GM19463 (cell line): ENCODE results near the gene HDAC11.

Experiments
- ATAC-seq: cut with Tn5 transposase; IDR thresholded peaks from one replicate; pipeline ENCODE4 v1.9.1; 2021; ENCODE audit warnings: mild to moderate bottlenecking, moderate library complexity; ENCODE audit not compliant: unreplicated experiment

HDAC11 gene

GRCh38 chr3:13506680-13507079, 26.6 kb downstream of the HDAC11 start:
- no peak for ATAC-seq

- ATAC-seq = no peak
Measured at GRCh38 chr3:13507247-13507569, 27.1 kb downstream of the HDAC11 start.

GRCh38 chr3:13507570-13508339, 27.6 kb downstream of the HDAC11 start:
- no peak for ATAC-seq

- ATAC-seq = no peak
Measured at GRCh38 chr3:13508496-13508895, 28.4 kb downstream of the HDAC11 start.

- no peak for ATAC-seq
Measured at GRCh38 chr3:13509059-13509815, 29.1 kb downstream of the HDAC11 start.

- ATAC-seq = no peak
Measured at GRCh38 chr3:13509816-13510192, 29.7 kb downstream of the HDAC11 start.

- no peak for ATAC-seq
Measured at GRCh38 chr3:13512451-13512850, 32.3 kb downstream of the HDAC11 start.

- no peak for ATAC-seq
Measured at GRCh38 chr3:13513051-13513912, 33.2 kb downstream of the HDAC11 start.

GRCh38 chr3:13513913-13514517, 33.9 kb downstream of the HDAC11 start:
- ATAC-seq = no peak

- no peak for ATAC-seq
Measured at GRCh38 chr3:13514639-13515435, 34.7 kb downstream of the HDAC11 start.

- no peak for ATAC-seq
Measured at GRCh38 chr3:13515786-13516759, 36.0 kb downstream of the HDAC11 start.

GRCh38 chr3:13516760-13517135, 36.6 kb downstream of the HDAC11 start:
- no peak for ATAC-seq

- no peak for ATAC-seq
Measured at GRCh38 chr3:13517253-13517977, 37.3 kb downstream of the HDAC11 start.

GRCh38 chr3:13518516-13518953, 38.4 kb downstream of the HDAC11 start:
- no peak for ATAC-seq

GRCh38 chr3:13519006-13519791, 39.1 kb downstream of the HDAC11 start:
- no peak for ATAC-seq

GRCh38 chr3:13520326-13520880, 40.3 kb downstream of the HDAC11 start:
- no peak for ATAC-seq

- no peak for ATAC-seq
Measured at GRCh38 chr3:13521309-13521708, 41.2 kb downstream of the HDAC11 start.
